Measurements from ENCODE around the gene VASH1. TPM values are rescaled to one million over a fixed set of nuclear protein-coding genes. Genes with fewer than 3 reads are reported as not detected.

Gene VASH1
- 7.7 and 10.4 TPM in 2 replicates for total RNA-seq

GRCh38 chr14:76761136-76761959 lies at the start of gene VASH1:
VASH1 (plus strand) TSS chr14:76761468; CDS start chr14:76762822, 1,354 bp downstream.

GRCh38 chr14:76812422-76813383 lies 51.4 kb downstream of the VASH1 start, which contains the start of gene ANGEL1:
ANGEL1 (minus strand) TSS chr14:76812882; CDS start chr14:76812827, 55 bp downstream.

GRCh38 chr14:76826122-76826521 lies 64.9 kb downstream of the VASH1 start, which contains the start of gene LRRC74A:
LRRC74A (plus strand) TSS chr14:76826408; CDS start chr14:76826698, 290 bp downstream.

Other genes with a start within 250 kb of the VASH1 start
- gene ANGEL1, start 51.4 kb downstream of the VASH1 start, total RNA-seq, result 9.3 and 10.4 TPM in 2 replicates
- gene LRRC74A, start 64.9 kb downstream of the VASH1 start, total RNA-seq, result not detected in 2 replicates

Measured in smooth muscle cell of the pulmonary artery (primary cell).